SK-N-SH (cell line): ENCODE measurements around the gene DUSP10.

Source experiments
- FOSL2 ChIP-seq: IDR thresholded peaks from 2 replicates; pipeline ENCODE4 v1.4.0; 2012; ENCODE audit warnings: low read depth, mild to moderate bottlenecking, moderate library complexity, borderline replicate concordance
- TF ChIP-seq, protein P1 (sequence below): fragments of 200-600 bp; sonication (generic); IDR thresholded peaks from 2 replicates; pipeline ENCODE4 v1.6.1; 2017; ENCODE audit warnings: antibody characterized with exemption, mild to moderate bottlenecking, moderate library complexity

DNA sequence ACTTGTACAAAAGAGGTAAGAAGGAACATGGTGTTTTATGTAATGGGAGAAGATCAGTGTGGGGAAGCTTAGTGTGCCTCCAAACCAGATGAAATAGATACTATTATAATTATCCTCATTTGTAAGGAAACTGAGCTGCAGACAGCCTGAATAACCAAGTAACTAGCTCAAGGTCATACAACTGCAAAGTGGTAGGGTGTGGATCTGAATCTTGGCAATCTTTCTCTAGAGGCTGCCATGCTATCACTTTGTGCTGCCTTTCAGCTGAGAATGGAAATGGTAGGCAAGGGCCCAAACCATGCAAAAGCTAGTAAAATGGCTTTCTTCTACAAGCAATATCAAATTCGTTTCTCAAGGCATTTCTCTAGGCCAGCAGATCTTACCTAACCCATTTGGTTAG, 51.0 kb downstream of the DUSP10 start:
- no peak for TF ChIP-seq FOSL2
- TF ChIP-seq, protein P1, sequence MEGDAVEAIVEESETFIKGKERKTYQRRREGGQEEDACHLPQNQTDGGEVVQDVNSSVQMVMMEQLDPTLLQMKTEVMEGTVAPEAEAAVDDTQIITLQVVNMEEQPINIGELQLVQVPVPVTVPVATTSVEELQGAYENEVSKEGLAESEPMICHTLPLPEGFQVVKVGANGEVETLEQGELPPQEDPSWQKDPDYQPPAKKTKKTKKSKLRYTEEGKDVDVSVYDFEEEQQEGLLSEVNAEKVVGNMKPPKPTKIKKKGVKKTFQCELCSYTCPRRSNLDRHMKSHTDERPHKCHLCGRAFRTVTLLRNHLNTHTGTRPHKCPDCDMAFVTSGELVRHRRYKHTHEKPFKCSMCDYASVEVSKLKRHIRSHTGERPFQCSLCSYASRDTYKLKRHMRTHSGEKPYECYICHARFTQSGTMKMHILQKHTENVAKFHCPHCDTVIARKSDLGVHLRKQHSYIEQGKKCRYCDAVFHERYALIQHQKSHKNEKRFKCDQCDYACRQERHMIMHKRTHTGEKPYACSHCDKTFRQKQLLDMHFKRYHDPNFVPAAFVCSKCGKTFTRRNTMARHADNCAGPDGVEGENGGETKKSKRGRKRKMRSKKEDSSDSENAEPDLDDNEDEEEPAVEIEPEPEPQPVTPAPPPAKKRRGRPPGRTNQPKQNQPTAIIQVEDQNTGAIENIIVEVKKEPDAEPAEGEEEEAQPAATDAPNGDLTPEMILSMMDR = no peak
